ENCODE measurements around the gene PZP.

DNA sequence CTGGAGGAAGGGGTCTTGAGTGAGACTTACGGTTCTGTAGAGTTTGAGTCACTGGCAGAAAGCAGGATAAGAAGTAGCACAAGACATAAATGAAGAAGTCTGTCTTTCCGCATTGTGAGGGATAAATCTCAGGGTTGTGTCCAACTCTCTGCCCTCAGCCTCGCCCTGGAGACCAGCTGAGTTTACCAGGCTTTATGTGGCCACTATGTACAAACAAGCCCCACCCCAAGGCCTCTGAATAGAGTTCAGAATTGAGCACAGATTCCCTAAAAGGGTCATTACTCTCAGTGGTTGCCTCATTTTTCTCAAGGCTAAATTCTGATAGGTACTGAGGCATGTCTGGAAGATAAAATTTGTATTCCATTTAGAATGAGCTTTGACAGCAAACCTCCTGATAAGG is at the start of gene PZP:
- TF ChIP-seq FOXK2 (IDR thresholded peaks at IDR 0.05) (no peak), MYC (CRISPR knock-in tag; IDR thresholded peaks at IDR 0.05; ENCODE audit: borderline replicate concordance) (no peak), RAD21 (CRISPR knock-in tag; IDR thresholded peaks at IDR 0.05) (no peak), EZH2 (conservative IDR thresholded peaks at IDR 0.05; ENCODE audit: low read depth, low read length) (no peak), NFE2L2 (IDR thresholded peaks at IDR 0.05; ENCODE audit: low read length) (no peak), TAF1 (CRISPR knock-in tag; IDR thresholded peaks at IDR 0.05) (no peak)
